PC-3 (cell line): ENCODE data around the gene STK16.

Experiments used
- EZH2 ChIP-seq: fragments of 300-600 bp; sonication (generic); IDR thresholded peaks from one replicate; pipeline ENCODE4 v1.6.1; 2017; ENCODE audit warnings: antibody characterized with exemption, mild to moderate bottlenecking, low read length; ENCODE audit not compliant: unreplicated experiment
- EZH2phosphoT487 ChIP-seq: fragments of 300-600 bp; sonication (generic); IDR thresholded peaks from 2 replicates; pipeline ENCODE4 v1.6.1; 2018; ENCODE audit warnings: mild to moderate bottlenecking, antibody characterized with exemption, low read length, borderline replicate concordance
- TF ChIP-seq, protein P1 (sequence below): fragments of 300-600 bp; sonication (generic); conservative IDR thresholded peaks from 2 replicates; pipeline ENCODE4 v1.5.1; 2017; ENCODE audit warnings: antibody characterized with exemption, low read depth, mild to moderate bottlenecking, low read length

GRCh38 chr2:219286436-219287115 lies 41.3 kb downstream of the STK16 start:
- TF ChIP-seq, protein P1, sequence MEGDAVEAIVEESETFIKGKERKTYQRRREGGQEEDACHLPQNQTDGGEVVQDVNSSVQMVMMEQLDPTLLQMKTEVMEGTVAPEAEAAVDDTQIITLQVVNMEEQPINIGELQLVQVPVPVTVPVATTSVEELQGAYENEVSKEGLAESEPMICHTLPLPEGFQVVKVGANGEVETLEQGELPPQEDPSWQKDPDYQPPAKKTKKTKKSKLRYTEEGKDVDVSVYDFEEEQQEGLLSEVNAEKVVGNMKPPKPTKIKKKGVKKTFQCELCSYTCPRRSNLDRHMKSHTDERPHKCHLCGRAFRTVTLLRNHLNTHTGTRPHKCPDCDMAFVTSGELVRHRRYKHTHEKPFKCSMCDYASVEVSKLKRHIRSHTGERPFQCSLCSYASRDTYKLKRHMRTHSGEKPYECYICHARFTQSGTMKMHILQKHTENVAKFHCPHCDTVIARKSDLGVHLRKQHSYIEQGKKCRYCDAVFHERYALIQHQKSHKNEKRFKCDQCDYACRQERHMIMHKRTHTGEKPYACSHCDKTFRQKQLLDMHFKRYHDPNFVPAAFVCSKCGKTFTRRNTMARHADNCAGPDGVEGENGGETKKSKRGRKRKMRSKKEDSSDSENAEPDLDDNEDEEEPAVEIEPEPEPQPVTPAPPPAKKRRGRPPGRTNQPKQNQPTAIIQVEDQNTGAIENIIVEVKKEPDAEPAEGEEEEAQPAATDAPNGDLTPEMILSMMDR: no peak
- TF ChIP-seq EZH2: no peak
- no peak for TF ChIP-seq EZH2phosphoT487
